COLO829 (cell line): ENCODE data around the gene STARD10.

Experiments
- DNase-seq: peaks from one replicate; pipeline ENCODE4 v3.0.0; 2012; ENCODE audit warnings: low spot score

Gene STARD10

GRCh38 chr11:72705442-72706365 lies 88.1 kb downstream of the STARD10 start:
- no peak for DNase-seq

- DNase-seq, result no peak
Measured at GRCh38 chr11:72704783-72705265, 89.0 kb downstream of the STARD10 start.
